PFSK-1 (cell line): ENCODE results near the gene KBTBD4.

Experiments
- POLR2AphosphoS5 ChIP-seq: IDR thresholded peaks from 2 replicates; pipeline ENCODE4 v1.6.1; 2012; ENCODE audit warnings: low read depth, mild to moderate bottlenecking, control low read depth, low read length, moderate library complexity
- SIN3A ChIP-seq: IDR thresholded peaks from 2 replicates; pipeline ENCODE4 v1.6.1; 2012; ENCODE audit warnings: mild to moderate bottlenecking, low read length, moderate library complexity, borderline replicate concordance; ENCODE audit not compliant: insufficient read depth
- TAF1 ChIP-seq: IDR thresholded peaks from 2 replicates; pipeline ENCODE4 v1.6.1; 2012; ENCODE audit warnings: low read length, control low read depth, borderline replicate concordance; ENCODE audit not compliant: insufficient read depth
- TF ChIP-seq, protein P1 (sequence below), 2 experiments: IDR thresholded peaks; 2 replicates each; pipeline versions ENCODE4 v1.6.1 to v1.8.0; 2011 to 2012; ENCODE audit warnings: low read depth in 2 of 2, low read length in 2 of 2, control low read depth in 1 of 2, inconsistent platforms in 1 of 2, mild to moderate bottlenecking in 1 of 2, moderate library complexity in 1 of 2; ENCODE audit not compliant: insufficient read depth in 1 of 2

DNA sequence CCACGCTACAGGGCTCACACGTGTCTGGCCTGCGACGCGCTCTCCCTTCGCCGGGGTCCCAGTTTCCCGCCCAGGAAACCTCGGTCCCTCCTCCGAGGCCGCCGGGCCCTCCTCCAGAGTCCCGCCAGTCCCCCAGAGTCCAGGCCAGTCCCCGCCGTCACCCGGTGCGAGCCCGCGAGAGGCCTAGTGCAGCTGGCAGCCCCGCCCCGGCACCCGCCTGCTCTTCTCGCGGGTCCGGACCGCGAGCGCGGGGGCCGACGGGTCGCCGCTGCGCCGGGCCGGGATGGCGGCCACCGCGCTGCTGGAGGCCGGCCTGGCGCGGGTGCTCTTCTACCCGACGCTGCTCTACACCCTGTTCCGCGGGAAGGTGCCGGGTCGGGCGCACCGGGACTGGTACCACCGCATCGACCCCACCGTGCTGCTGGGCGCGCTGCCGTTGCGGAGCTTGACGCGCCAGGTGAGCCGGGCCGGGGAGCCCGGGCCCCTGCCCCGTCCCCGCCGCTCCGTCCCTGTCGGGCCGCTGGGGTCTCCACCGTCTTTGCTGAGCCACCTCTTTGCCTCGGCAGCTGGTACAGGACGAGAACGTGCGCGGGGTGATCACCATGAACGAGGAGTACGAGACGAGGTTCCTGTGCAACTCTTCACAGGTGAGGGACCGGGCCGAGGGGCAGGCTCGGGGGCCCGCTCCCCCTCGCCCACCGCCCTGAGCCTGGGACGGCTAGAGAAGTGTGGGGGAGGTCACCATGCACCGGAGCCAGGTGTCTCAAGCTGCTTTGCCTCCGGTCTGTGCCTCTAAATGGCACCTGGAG is 13.2 kb downstream of the KBTBD4 start, which contains the start of gene PTPMT1:
- TF ChIP-seq SIN3A (peak; percentile 79; the same call in 1 of the 2 replicates), POLR2AphosphoS5 (peak; percentile 53; the same call in 1 of the 2 replicates), TAF1 (0 out of 2 replicates have a peak, but pooled peaks have one; percentile 71)
- TF ChIP-seq, protein P1, sequence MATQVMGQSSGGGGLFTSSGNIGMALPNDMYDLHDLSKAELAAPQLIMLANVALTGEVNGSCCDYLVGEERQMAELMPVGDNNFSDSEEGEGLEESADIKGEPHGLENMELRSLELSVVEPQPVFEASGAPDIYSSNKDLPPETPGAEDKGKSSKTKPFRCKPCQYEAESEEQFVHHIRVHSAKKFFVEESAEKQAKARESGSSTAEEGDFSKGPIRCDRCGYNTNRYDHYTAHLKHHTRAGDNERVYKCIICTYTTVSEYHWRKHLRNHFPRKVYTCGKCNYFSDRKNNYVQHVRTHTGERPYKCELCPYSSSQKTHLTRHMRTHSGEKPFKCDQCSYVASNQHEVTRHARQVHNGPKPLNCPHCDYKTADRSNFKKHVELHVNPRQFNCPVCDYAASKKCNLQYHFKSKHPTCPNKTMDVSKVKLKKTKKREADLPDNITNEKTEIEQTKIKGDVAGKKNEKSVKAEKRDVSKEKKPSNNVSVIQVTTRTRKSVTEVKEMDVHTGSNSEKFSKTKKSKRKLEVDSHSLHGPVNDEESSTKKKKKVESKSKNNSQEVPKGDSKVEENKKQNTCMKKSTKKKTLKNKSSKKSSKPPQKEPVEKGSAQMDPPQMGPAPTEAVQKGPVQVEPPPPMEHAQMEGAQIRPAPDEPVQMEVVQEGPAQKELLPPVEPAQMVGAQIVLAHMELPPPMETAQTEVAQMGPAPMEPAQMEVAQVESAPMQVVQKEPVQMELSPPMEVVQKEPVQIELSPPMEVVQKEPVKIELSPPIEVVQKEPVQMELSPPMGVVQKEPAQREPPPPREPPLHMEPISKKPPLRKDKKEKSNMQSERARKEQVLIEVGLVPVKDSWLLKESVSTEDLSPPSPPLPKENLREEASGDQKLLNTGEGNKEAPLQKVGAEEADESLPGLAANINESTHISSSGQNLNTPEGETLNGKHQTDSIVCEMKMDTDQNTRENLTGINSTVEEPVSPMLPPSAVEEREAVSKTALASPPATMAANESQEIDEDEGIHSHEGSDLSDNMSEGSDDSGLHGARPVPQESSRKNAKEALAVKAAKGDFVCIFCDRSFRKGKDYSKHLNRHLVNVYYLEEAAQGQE (IDR thresholded peaks at IDR 0.05; ENCODE audit: insufficient read depth in 1 of 2, low read depth in 2 of 2, low read length in 2 of 2): no peak
